A204.1 (cell line): ENCODE data around the gene GRAMD2A.
"Not testable (repeated sequence)": the region's sequence is repeated elsewhere in the genome, so short reads cannot be mapped to it uniquely, and the experiment has no call there.

ENCODE experiments used
- FAIRE-seq: peaks from 2 replicates; lab custom pipeline; 2012; peaks lifted over from hg19 to GRCh38; lab: Jason Lieb, UNC

Gene GRAMD2A

GRCh38 chr15:72184165-72184811, 13.3 kb downstream of the GRAMD2A start:
- FAIRE-seq = no peak

- FAIRE-seq = no peak
Observed at GRCh38 chr15:72183781-72184164, 13.8 kb downstream of the GRAMD2A start.

- no peak for FAIRE-seq
Observed at GRCh38 chr15:72182673-72183072, 14.9 kb downstream of the GRAMD2A start.

- FAIRE-seq = no peak
Observed at GRCh38 chr15:72182244-72182643, 15.3 kb downstream of the GRAMD2A start.

GRCh38 chr15:72180761-72181324, 16.7 kb downstream of the GRAMD2A start:
- no peak for FAIRE-seq

- FAIRE-seq = no peak
Observed at GRCh38 chr15:72179950-72180581, 17.5 kb downstream of the GRAMD2A start.

- no peak for FAIRE-seq
Observed at GRCh38 chr15:72178976-72179585, 18.5 kb downstream of the GRAMD2A start.

- FAIRE-seq = no peak
Observed at GRCh38 chr15:72176743-72177142, 20.8 kb downstream of the GRAMD2A start.

GRCh38 chr15:72176159-72176558, 21.4 kb downstream of the GRAMD2A start:
- no peak for FAIRE-seq

GRCh38 chr15:72175186-72176044, 22.2 kb downstream of the GRAMD2A start:
- FAIRE-seq = no peak

GRCh38 chr15:72174551-72175165, 22.9 kb downstream of the GRAMD2A start:
- no peak for FAIRE-seq

GRCh38 chr15:72173864-72174550, 23.6 kb downstream of the GRAMD2A start:
- no peak for FAIRE-seq

- FAIRE-seq = no peak
Observed at GRCh38 chr15:72173401-72173800, 24.2 kb downstream of the GRAMD2A start.

- no peak for FAIRE-seq
Observed at GRCh38 chr15:72172796-72173195, 24.8 kb downstream of the GRAMD2A start.

GRCh38 chr15:72171978-72172377, 25.6 kb downstream of the GRAMD2A start:
- not testable (repeated sequence) for FAIRE-seq

- no peak for FAIRE-seq
Observed at GRCh38 chr15:72170691-72171090, 26.9 kb downstream of the GRAMD2A start.

GRCh38 chr15:72169921-72170611, 27.5 kb downstream of the GRAMD2A start:
- FAIRE-seq = no peak

- no peak for FAIRE-seq
Observed at GRCh38 chr15:72169236-72169920, 28.2 kb downstream of the GRAMD2A start.

GRCh38 chr15:72168808-72169190, 28.8 kb downstream of the GRAMD2A start:
- no peak for FAIRE-seq

- FAIRE-seq = no peak
Observed at GRCh38 chr15:72168131-72168807, 29.3 kb downstream of the GRAMD2A start.
